NCI-H446 treated with DMSO at 0.1 percent for 48 hours (cell line): Measurements from ENCODE around the gene KLHL22.
"Not testable (repeated sequence)": the region's sequence is repeated elsewhere in the genome, so short reads cannot be mapped to it uniquely, and the experiment has no call there.

Experiments
- DNase-seq: peaks from one replicate; lab custom pipeline; 2025; lab: John Stamatoyannopoulos, UW

KLHL22 gene

GRCh38 chr22:20469110-20469868 lies 26.3 kb downstream of the KLHL22 start:
- DNase-seq = no peak

- DNase-seq = no peak
Measured at GRCh38 chr22:20466659-20467379, 28.8 kb downstream of the KLHL22 start.

GRCh38 chr22:20465759-20466077 lies 29.9 kb downstream of the KLHL22 start:
- no peak for DNase-seq

DNA sequence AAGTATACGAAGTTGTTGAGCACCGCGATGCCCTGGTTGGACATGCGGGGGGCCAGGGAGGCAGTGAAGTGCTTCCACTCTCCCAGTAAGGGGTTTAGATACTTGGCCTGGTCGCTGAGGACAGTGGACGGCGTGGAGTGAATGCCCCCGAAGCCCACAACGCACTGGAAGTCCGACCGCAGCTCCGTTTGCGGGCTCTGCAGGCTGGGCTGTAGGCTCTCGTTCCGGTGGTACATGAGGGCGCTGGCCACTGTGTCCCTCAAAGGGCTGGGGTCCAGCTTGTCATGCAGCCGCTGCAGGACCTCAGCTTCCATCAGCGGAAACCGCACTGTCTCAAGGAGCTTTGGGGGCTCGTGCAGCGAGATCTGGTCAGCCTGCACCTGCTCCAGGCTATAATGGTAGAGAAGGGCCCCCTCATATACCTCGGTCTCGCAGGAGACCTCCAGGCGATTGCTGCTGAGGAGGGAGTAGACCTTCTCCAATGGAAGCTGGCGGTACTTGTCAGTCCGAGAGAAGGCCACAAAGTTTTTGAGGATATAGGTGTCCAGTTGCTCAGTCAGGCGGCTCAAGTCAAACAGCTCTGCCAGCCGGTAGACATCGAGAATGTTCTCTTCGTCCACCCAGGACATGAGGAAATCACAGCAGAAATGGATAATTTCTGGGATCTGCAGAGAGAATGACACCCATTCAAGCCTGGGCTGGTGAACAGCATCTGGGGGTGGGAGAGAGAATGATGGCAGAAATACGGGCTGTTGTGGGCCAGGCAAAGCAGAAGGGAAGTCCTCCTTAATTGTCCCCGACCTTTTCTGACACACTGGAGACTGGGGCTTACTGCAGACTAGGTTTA lies 30.5 kb downstream of the KLHL22 start:
- DNase-seq = no peak

DNA sequence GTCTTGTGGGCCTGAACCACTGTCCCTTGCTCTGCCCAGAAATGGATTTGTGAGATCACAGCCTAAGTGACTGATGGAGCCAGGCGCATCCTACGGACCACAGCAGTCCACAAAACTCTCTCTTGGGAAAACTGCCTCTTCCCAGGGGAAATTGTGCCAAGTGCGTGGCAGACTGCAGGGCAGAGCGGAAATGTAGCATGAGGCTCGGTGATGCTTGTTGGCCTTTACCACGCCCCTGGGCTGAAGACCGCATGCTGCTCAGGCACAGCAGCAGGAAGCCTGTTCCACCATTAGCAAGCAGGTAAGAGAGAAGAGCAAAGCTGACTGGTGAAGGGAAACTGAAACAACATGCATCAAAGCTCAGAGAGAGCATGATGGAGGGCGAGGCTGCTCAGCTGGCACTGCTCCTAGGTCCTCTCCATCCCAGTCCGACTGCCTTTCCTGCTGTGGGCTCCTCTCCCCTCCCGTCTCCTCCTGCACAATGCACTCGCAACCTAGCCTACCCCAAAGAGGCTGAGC lies 31.4 kb downstream of the KLHL22 start:
- DNase-seq = no peak

- DNase-seq = peak; percentile 25
Measured at GRCh38 chr22:20463324-20464095, 32.1 kb downstream of the KLHL22 start.

GRCh38 chr22:20459862-20460261 lies 35.7 kb downstream of the KLHL22 start:
- DNase-seq = no peak

GRCh38 chr22:20459152-20459542 lies 36.4 kb downstream of the KLHL22 start:
- no peak for DNase-seq

DNA sequence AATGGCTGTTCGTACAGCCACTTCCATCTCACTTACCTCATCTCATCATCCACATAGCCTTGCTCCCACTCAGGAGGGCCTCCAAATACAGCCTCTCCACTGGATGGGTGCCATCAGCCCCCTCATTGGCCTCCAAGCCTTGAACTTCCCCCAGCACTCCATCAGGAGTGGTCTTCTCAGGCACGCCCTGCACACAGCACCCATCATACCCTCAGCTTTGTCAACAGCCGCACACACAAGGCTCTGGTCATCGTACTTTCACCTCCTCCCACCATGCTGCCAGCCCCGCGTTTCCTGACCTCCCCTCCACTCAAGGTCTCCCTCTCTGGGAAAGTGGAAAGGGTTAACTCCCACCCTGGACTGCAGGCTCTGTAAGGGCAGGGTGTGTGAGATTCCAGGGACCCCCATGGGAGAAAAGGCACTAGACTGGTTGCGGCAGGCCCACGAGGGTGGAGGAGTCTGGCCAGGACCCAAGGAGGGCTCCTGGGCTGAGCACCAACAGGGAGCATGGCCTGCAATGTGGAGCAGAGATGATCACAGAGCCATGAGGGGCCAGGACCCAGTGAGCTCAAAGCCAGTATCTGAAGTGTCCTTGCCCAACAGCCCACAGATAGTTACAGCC lies 37.0 kb downstream of the KLHL22 start:
- no peak for DNase-seq

- no peak for DNase-seq
Measured at GRCh38 chr22:20457506-20458240, 37.9 kb downstream of the KLHL22 start.

GRCh38 chr22:20456722-20457076 lies 38.9 kb downstream of the KLHL22 start:
- DNase-seq = no peak

DNA sequence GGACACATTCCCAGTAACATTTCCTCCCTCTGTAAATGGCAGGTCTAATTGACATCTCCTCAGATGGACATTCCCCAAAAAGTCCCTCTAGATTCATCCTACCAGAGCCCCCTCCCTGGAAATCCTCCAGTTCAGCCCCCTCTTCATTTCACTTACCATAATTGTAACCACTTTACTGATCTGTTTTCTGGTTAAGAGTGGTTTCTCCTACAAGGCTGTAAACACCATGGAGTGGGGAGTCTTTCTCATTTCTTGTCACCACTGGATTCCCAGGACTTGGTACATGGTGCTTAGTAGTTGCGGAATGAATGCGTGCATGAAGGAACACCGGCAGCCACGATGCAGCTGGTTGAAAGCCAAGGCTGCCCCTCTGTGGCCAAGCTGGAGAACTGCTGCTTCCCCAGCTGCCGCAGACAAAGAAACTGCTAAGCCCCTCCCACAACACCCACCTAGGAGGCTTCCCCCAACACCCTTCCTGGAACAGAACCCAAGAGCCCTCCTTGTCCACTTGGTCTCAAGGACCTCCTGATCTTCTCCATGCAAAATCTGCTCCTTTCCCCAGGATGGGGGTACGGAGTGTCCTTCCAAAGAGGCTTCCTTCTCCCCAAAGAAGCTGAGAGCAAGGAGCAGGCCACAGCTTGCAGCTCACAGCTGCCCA lies 39.4 kb downstream of the KLHL22 start:
- peak; percentile 67 for DNase-seq

- no peak for DNase-seq
Measured at GRCh38 chr22:20455709-20456063, 39.9 kb downstream of the KLHL22 start.

GRCh38 chr22:20453222-20453621 lies 42.4 kb downstream of the KLHL22 start:
- DNase-seq = no peak

- no peak for DNase-seq
Measured at GRCh38 chr22:20451920-20452319, 43.7 kb downstream of the KLHL22 start.

DNA sequence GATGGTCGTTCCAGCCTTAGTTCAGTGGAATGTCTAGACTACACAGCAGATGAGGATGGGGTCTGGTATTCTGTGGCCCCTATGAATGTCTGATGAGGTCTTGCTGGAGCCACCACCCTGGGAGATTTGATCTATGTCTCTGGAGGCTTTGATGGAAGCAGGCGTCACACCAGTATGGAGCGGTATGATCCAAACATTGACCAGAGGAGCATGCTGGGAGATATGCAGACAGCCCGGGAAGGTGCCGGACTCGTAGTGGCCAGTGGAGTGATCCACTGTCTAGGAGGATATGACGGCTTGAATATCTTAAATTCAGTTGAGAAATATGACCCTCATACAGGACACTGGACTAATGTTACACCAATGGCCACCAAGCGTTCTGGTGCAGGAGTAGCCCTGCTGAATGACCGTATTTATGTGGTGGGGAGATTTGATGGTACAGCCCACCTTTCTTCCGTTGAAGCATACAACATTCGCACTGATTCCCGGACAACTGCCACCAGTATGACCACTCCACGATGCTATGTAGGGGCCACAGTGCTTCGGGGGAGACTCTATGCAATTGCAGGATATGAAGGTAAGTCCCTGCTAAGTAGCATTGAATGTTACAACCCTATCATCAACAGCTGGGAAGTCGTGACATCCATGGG lies 44.3 kb downstream of the KLHL22 start:
- not testable (repeated sequence) for DNase-seq

DNA sequence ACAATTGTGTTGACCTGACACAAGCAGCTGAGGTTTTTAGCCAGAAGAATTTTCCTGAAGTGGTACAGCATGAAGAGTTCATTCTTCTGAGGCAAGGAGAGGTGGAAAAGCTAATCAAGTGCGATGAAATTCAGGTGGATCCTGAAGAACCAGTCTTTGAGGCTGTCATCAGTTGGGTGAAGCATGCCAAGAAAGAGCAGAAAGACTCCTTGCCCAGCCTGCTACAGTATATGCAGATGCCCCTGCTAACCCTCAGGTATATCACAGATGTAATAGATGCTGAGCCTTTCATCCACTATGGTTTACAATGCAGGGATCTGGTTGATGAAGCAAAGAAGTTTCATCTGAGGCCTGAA lies 45.1 kb downstream of the KLHL22 start:
- no peak for DNase-seq

GRCh38 chr22:20449819-20450550 lies 45.6 kb downstream of the KLHL22 start:
- no peak for DNase-seq

GRCh38 chr22:20448630-20449029 lies 47.0 kb downstream of the KLHL22 start:
- DNase-seq = no peak
